ENCODE measurements around the gene NAXD. TPM values are rescaled to one million over a fixed set of nuclear protein-coding genes. Genes with fewer than 3 reads are reported as not detected.
A peak's percentile ranks its signal among the peaks of the same experiment; 100 is the strongest.

The NAXD gene
- total and polyA plus RNA-seq, 10 donors, result 25.1 to 40.9 (median 34.1) TPM

DNA sequence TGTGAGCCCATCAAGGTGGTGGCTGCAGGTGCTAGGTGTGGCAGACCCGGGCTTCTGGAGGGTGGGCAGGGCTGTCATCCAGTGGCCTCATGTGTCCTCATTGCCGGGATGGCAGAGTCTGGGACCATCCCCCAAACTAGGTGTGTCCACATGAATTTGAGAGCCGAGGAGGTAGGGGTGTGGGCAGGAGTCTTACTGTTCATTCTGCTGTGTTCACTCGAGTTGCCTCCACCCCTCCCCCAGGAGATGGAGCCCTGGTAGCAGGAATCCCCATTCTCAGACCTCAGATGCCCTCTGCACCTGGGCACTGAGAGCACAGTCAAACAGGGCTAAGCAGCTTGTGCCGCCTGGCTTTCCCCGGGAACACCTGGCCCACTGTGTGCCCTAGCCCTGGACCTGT lies 22.4 kb downstream of the NAXD start:
- Histone ChIP-seq H3K4me3 (no peak overlapping the region), H3K36me3 (peaks cover 14 to 94% (median 86%) of the 10 kb centered on the region in 6 donors), H3K27ac (peak overlapping the region in 1 of 8 donors; percentile 1), H3K4me1 (peaks cover 0 to 12% (median 6%) of the 10 kb centered on the region in 6 donors), H3K9me3 (no peaks in the 10 kb centered on the region), H3K27me3 (replicated peaks in 1 of 7) (no peaks in the 10 kb centered on the region)
- 83 to 96% (median 89%) methylated on average over 4 to 6 of the region's 6 CpGs for WGBS, 5 donors
- intact Hi-C loops (cut with DNase I; ENCODE audit: low total_unique reads), result no loop called here
- no peak for DNase-seq
- TF ChIP-seq, protein P1, sequence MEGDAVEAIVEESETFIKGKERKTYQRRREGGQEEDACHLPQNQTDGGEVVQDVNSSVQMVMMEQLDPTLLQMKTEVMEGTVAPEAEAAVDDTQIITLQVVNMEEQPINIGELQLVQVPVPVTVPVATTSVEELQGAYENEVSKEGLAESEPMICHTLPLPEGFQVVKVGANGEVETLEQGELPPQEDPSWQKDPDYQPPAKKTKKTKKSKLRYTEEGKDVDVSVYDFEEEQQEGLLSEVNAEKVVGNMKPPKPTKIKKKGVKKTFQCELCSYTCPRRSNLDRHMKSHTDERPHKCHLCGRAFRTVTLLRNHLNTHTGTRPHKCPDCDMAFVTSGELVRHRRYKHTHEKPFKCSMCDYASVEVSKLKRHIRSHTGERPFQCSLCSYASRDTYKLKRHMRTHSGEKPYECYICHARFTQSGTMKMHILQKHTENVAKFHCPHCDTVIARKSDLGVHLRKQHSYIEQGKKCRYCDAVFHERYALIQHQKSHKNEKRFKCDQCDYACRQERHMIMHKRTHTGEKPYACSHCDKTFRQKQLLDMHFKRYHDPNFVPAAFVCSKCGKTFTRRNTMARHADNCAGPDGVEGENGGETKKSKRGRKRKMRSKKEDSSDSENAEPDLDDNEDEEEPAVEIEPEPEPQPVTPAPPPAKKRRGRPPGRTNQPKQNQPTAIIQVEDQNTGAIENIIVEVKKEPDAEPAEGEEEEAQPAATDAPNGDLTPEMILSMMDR (IDR thresholded peaks at IDR 0.05 in 8 of 11, conservative IDR thresholded peaks at IDR 0.05 in 3 of 11), result no peak
- TF ChIP-seq POLR2A (IDR thresholded peaks at IDR 0.05) (no peak), POLR2AphosphoS5 (IDR thresholded peaks at IDR 0.05) (no peak)

DNA sequence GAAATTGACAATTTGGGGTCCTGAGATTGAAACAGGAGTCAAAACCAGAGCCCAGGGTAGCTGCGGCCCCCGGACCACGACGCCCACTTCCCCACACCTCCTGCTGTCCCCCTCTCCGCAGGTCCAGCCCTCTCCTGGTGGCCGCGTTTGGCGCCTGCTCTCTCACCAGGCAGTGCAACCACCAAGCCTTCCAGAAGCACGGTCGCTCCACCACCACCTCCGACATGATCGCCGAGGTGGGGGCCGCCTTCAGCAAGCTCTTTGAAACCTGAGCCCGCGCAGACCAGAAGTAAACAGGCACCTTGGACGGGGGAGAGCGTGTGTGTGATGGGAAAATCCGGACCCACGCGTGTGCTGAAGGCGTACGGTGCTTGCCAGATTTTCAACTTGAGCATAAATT lies 22.9 kb downstream of the NAXD start:
- H3K36me3 ChIP-seq, result peaks cover 14 to 96% (median 90%) of the 10 kb centered on the region in 6 donors
- H3K9me3 ChIP-seq, result no peaks in the 10 kb centered on the region
- WGBS, 5 donors, result 90 to 94% (median 92%) methylated on average over 23 of the region's 23 CpGs
- TF ChIP-seq, protein P1 (IDR thresholded peaks at IDR 0.05 in 8 of 11, conservative IDR thresholded peaks at IDR 0.05 in 3 of 11), result no peak
- TF ChIP-seq POLR2A (IDR thresholded peaks at IDR 0.05), result no peak
- peak in 1 of 3 donors; percentile 57 for TF ChIP-seq POLR2AphosphoS5 (IDR thresholded peaks at IDR 0.05)
- H3K27me3 ChIP-seq (replicated peaks in 1 of 7), result no peaks in the 10 kb centered on the region
- no peak for DNase-seq
- H3K4me1 ChIP-seq, result peaks cover 0 to 12% (median 6%) of the 10 kb centered on the region in 6 donors
- no peak overlapping the region for H3K27ac ChIP-seq
- intact Hi-C loops (cut with DNase I; ENCODE audit: low total_unique reads), result no loop called here
- H3K4me3 ChIP-seq, result no peak overlapping the region

DNA sequence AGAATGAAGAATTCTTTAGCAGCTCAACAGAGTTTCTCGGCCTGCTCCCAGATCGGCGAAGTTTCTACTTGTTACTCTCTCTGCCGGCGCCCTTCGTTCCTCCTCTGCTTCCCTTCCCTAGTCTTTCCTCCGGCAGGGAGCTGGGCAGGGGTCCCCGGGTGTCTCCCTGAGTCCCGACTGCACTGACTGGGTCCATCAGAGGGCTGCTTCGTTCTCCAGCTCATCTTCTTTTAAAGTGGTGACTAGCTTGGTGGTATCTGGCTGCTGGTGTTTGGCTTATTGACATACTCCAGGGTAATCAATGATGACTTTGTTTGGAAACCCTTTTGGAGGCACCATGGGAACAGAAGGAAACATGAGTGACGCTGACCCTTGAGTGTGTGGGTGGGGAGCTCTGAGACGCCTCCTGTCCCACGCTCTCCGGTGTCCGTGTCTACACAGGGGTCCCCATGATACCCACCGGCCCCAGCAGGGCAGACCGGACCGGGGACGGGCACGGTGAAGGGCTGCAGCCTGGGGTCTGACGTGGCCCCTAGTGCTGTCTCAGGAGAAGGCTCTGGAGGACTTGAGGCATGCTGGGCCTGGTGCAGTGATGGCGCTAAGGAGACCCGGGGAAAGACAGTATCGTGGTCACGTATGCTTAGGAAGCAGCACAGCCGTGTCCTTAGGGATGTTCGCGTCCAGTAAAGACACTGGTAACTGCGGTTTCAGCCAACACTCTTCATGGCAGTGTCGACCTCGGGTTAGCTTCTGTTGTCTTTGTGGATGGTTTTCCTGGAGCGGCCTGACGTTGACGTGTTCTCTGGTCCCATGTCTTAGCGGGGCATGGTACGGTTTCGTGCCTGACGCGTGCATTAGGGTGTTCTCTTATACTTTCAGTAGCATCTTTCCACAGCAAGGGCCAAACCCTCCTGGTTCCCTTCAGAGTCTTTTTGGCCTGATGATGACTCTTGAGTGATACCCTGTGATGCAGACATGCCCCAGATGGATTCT lies 23.8 kb downstream of the NAXD start:
- peaks cover 14 to 100% (median 98%) of the 10 kb centered on the region in 6 donors for H3K36me3 ChIP-seq
- H3K4me1 ChIP-seq, result peaks cover 0 to 14% (median 6%) of the 10 kb centered on the region in 6 donors
- H3K27ac ChIP-seq, result no peak overlapping the region
- no peak overlapping the region for H3K4me3 ChIP-seq
- intact Hi-C loops (cut with DNase I; ENCODE audit: low total_unique reads), result no loop called here
- H3K27me3 ChIP-seq (replicated peaks in 1 of 7), result no peaks in the 10 kb centered on the region
- DNase-seq, result peak; percentile 71
- 92 to 96% (median 94%) methylated on average over 37 to 39 of the region's 39 CpGs for WGBS, 5 donors
- TF ChIP-seq POLR2AphosphoS5 (IDR thresholded peaks at IDR 0.05), result peak; percentile 14 to 67 (median 26)
- TF ChIP-seq POLR2A (IDR thresholded peaks at IDR 0.05), result no peak
- TF ChIP-seq, protein P1 (IDR thresholded peaks at IDR 0.05 in 8 of 11, conservative IDR thresholded peaks at IDR 0.05 in 3 of 11), result no peak
- H3K9me3 ChIP-seq, result no peaks in the 10 kb centered on the region

DNA sequence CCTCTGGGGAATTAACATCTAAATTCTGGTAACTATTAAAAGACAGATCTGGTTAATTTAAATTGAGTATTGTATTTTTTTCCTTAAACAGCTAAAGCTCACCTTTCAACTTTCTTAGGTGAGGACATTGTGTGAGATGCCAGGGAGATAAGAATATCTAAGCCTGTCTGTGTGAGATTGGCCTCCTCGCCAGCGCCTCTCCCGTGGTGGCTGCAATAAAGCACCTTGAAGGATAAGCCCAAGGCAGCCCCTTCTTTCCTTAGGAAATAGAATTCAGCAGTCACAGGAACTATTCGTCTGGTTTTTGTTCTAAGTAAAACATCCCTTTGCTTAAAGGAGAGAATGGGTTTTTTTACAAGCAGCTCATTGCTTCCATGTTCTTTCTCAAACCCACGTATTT lies 24.6 kb downstream of the NAXD start:
- intact Hi-C loops (cut with DNase I; ENCODE audit: low total_unique reads), result no loop called here
- H3K36me3 ChIP-seq, result peaks cover 11 to 100% (median 90%) of the 10 kb centered on the region in 6 donors
- H3K4me3 ChIP-seq, result no peak overlapping the region
- H3K9me3 ChIP-seq, result no peaks in the 10 kb centered on the region
- peak overlapping the region in 2 of 8 donors; percentile 19 to 62 for H3K27ac ChIP-seq
- WGBS, 5 donors, result 78 to 90% (median 83%) methylated on average over 5 of the region's 5 CpGs
- no peaks in the 10 kb centered on the region for H3K27me3 ChIP-seq (replicated peaks in 1 of 7)
- DNase-seq, result peak; percentile 28
- TF ChIP-seq POLR2A (IDR thresholded peaks at IDR 0.05), result no peak
- no peak for TF ChIP-seq POLR2AphosphoS5 (IDR thresholded peaks at IDR 0.05)
- TF ChIP-seq, protein P1 (IDR thresholded peaks at IDR 0.05 in 8 of 11, conservative IDR thresholded peaks at IDR 0.05 in 3 of 11), result no peak
- peaks cover 0 to 22% (median 12%) of the 10 kb centered on the region in 6 donors for H3K4me1 ChIP-seq

All from spleen (tissue), 11 donors.